Activated naive CD8-positive, alpha-beta T cell (primary cell): ENCODE data around the gene STAMBP.
"Not testable (repeated sequence)": the region's sequence is repeated elsewhere in the genome, so short reads cannot be mapped to it uniquely, and the experiment has no call there.

ENCODE experiments used
- H3K27ac Mint-ChIP-seq: one replicate; pipeline ENCODE4 v1.8.0; 2021; ENCODE audit warnings: mixed read lengths
- H3K27me3 Mint-ChIP-seq: one replicate; pipeline ENCODE4 v1.8.0; 2021; ENCODE audit warnings: mixed read lengths
- H3K36me3 Mint-ChIP-seq: one replicate; pipeline ENCODE4 v1.8.0; 2021; ENCODE audit warnings: mixed read lengths
- H3K4me1 Mint-ChIP-seq: one replicate; pipeline ENCODE4 v1.8.0; 2021; ENCODE audit warnings: low read depth, mixed read lengths
- H3K4me3 Mint-ChIP-seq: one replicate; pipeline ENCODE4 v1.8.0; 2021; ENCODE audit warnings: mild to moderate bottlenecking, mixed read lengths
- H3K9me3 Mint-ChIP-seq: one replicate; pipeline ENCODE4 v1.8.0; 2021; ENCODE audit warnings: low read depth, mixed read lengths

The STAMBP gene

GRCh38 chr2:73903313-73903712, 74.6 kb downstream of the STAMBP start:
- Mint-ChIP-seq H3K4me1 (peaks cover 7% of the 10 kb centered on the region), H3K27me3 (no peaks in the 10 kb centered on the region), H3K27ac (no peak overlapping the region), H3K4me3 (no peak overlapping the region), H3K36me3 (no peaks in the 10 kb centered on the region), H3K9me3 (no peaks in the 10 kb centered on the region)

- not testable (repeated sequence) for H3K9me3 Mint-ChIP-seq
These were observed 75.3 kb downstream of the STAMBP start for GRCh38 chr2:73903949-73904613.

DNA sequence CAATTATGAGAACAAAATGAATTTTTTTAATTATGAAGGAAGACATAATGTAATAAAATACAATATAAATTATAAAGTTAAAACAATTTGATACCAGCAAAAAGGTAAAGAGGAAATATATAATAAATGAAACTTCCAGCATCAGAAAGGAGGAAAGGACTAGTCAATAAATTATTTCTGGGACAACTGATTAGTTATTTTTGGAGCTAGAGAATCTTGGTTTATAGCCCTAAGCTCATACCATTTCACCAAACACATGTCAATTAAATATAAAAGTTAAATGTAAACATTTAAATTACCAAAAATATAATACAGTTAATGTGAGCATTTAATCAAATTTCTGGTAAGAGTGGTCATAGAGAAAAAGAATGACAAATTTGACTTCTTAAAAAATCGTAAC, 76.2 kb downstream of the STAMBP start:
- H3K4me3 Mint-ChIP-seq = no peak overlapping the region
- H3K9me3 Mint-ChIP-seq = no peaks in the 10 kb centered on the region
- H3K4me1 Mint-ChIP-seq = peaks cover 10% of the 10 kb centered on the region
- no peak overlapping the region for H3K27ac Mint-ChIP-seq
- H3K36me3 Mint-ChIP-seq = no peaks in the 10 kb centered on the region
- no peaks in the 10 kb centered on the region for H3K27me3 Mint-ChIP-seq

More at GRCh38 chr2:73903949-73904613, 75.3 kb downstream of the STAMBP start:
- peaks cover 10% of the 10 kb centered on the region for H3K4me1 Mint-ChIP-seq
- not testable (repeated sequence) for H3K27me3 Mint-ChIP-seq, H3K4me3 Mint-ChIP-seq, H3K27ac Mint-ChIP-seq, H3K36me3 Mint-ChIP-seq

- H3K27ac Mint-ChIP-seq = no peak overlapping the region
- H3K36me3 Mint-ChIP-seq = no peaks in the 10 kb centered on the region
These were observed 78.2 kb downstream of the STAMBP start for GRCh38 chr2:73906847-73907505.

GRCh38 chr2:73907840-73908452, 79.2 kb downstream of the STAMBP start:
- Mint-ChIP-seq H3K9me3 (no peaks in the 10 kb centered on the region), H3K27me3 (no peaks in the 10 kb centered on the region), H3K27ac (no peak overlapping the region)

More at GRCh38 chr2:73906847-73907505, 78.2 kb downstream of the STAMBP start:
- Mint-ChIP-seq H3K27me3 (no peaks in the 10 kb centered on the region), H3K4me1 (peaks cover 10% of the 10 kb centered on the region), H3K9me3 (no peaks in the 10 kb centered on the region), H3K4me3 (no peak overlapping the region)

DNA sequence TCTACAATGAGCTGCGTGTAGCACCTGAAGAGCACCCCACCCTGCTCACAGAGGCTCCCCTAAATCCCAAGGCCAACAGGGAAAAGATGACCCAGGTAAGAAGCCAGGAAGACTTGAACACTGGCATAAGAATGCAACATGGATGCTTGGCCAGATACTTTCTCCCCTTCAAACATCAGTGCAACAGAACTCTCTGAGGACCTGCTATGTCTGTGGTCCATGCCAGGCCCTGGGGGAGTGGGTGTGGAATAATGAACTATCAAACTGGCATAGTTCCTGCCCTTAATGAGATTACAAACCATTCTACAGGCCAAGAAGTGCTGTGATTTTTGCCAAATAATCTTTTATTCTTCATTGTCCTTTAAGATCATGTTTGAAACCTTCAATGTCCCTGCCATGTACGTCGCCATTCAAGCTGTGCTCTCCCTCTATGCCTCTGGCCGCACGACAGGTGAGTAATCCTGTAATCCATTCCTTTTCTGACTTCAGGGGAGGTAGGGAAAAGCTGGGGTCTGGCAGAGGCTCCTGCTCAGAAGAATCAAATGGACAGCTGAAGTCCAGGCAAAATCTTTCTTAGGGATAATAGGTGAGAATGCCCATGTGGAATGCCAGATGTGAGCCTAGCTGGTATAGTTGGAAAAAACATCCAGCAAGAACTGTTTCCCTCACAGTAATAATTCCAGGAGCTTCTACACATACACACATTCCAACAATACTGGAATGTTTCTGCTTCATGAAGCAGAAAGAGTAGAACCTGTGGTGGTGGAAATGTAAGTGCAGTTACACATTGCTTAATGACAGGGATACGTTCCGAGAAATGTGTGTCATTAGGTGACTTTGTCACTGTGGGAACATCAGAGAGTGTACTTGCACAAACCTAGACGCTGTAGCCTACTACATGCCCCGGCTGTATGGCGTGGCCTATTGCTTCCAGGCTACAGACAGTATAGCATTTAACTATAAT, 80.2 kb downstream of the STAMBP start:
- Mint-ChIP-seq H3K9me3 (no peaks in the 10 kb centered on the region), H3K27ac (no peak overlapping the region), H3K4me3 (no peak overlapping the region), H3K36me3 (no peaks in the 10 kb centered on the region), H3K4me1 (peaks cover 9% of the 10 kb centered on the region), H3K27me3 (no peaks in the 10 kb centered on the region)

More at GRCh38 chr2:73907840-73908452, 79.2 kb downstream of the STAMBP start:
- Mint-ChIP-seq H3K4me3 (no peak overlapping the region), H3K36me3 (no peaks in the 10 kb centered on the region), H3K4me1 (peaks cover 9% of the 10 kb centered on the region)

GRCh38 chr2:73910873-73911547, 82.2 kb downstream of the STAMBP start:
- Mint-ChIP-seq H3K36me3 (no peaks in the 10 kb centered on the region), H3K27ac (no peak overlapping the region), H3K27me3 (no peaks in the 10 kb centered on the region)

DNA sequence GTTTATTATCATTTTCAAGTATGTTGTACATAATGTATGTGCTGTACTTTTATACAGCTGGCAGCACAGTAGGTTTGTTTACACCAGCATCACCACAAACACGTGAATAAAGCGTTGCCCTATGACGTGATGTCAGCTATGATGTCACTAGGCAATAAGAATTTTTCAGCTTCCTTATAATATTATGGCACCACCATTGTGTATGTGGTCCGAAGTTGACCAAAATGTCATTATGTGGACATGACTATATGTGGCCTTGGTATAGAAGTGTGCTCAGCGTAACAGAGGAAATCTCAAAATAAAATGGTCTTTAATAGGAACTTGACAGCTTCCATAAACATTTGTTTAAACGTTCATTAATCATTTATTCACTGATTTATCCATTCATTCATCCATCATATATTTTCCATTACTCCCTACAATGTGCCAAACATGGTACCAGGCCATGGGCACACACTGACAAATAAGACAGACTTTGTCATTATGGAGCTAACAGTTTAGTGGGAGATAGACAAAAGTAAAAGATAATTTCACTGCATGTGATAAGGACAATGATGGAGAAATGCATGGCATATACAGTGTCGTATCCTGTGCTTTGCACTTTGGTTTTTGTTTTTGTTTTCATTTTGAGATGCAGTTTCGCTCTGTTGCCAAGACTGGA, 82.9 kb downstream of the STAMBP start:
- H3K4me1 Mint-ChIP-seq = peaks cover 9% of the 10 kb centered on the region
- no peaks in the 10 kb centered on the region for H3K36me3 Mint-ChIP-seq
- no peaks in the 10 kb centered on the region for H3K9me3 Mint-ChIP-seq
- no peak overlapping the region for H3K27ac Mint-ChIP-seq
- no peaks in the 10 kb centered on the region for H3K27me3 Mint-ChIP-seq
- no peak overlapping the region for H3K4me3 Mint-ChIP-seq

More at GRCh38 chr2:73910873-73911547, 82.2 kb downstream of the STAMBP start:
- Mint-ChIP-seq H3K4me1 (peaks cover 9% of the 10 kb centered on the region), H3K9me3 (no peaks in the 10 kb centered on the region), H3K4me3 (no peak overlapping the region)

DNA sequence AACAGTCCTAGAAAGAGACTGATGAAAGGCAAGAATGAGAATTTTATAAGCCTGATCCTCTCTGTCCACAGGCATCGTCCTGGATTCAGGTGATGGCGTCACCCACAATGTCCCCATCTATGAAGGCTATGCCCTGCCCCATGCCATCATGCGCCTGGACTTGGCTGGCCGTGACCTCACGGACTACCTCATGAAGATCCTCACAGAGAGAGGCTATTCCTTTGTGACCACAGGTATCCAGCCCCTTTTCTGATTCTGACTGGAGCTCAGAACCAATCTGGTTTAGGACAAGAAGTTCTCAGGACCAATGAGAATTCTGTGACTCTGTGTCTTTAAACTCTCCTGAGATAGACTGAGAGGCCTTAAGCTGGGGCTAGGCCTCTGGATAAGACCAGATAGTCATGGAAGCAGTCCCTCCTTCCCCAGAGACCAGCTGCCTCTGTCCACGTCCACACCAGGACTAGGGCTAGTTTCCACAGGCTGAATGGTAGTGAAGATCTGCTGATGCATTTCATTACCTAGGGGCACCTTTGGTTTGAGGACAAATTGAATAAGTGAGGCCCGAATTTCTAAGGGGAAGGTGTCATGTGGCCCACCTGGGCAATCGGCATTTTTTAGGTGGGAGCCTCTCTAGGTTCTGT, 84.8 kb downstream of the STAMBP start:
- H3K9me3 Mint-ChIP-seq = no peaks in the 10 kb centered on the region
- H3K36me3 Mint-ChIP-seq = no peaks in the 10 kb centered on the region
- H3K4me1 Mint-ChIP-seq = peaks cover under 1% of the 10 kb centered on the region
- no peak overlapping the region for H3K27ac Mint-ChIP-seq
- no peaks in the 10 kb centered on the region for H3K27me3 Mint-ChIP-seq
- no peak overlapping the region for H3K4me3 Mint-ChIP-seq

- Mint-ChIP-seq H3K9me3 (no peaks in the 10 kb centered on the region), H3K4me3 (no peak overlapping the region), H3K27ac (no peak overlapping the region), H3K4me1 (no peaks in the 10 kb centered on the region), H3K36me3 (no peaks in the 10 kb centered on the region), H3K27me3 (no peaks in the 10 kb centered on the region)
These were observed 85.9 kb downstream of the STAMBP start for GRCh38 chr2:73914667-73915066.

GRCh38 chr2:73915437-73915993, 86.8 kb downstream of the STAMBP start:
- no peaks in the 10 kb centered on the region for H3K4me1 Mint-ChIP-seq
- no peak overlapping the region for H3K27ac Mint-ChIP-seq
- H3K9me3 Mint-ChIP-seq = no peaks in the 10 kb centered on the region
- no peaks in the 10 kb centered on the region for H3K36me3 Mint-ChIP-seq
- H3K27me3 Mint-ChIP-seq = no peaks in the 10 kb centered on the region
- no peak overlapping the region for H3K4me3 Mint-ChIP-seq

- H3K4me1 Mint-ChIP-seq = no peaks in the 10 kb centered on the region
- no peaks in the 10 kb centered on the region for H3K9me3 Mint-ChIP-seq
- no peaks in the 10 kb centered on the region for H3K36me3 Mint-ChIP-seq
- H3K27ac Mint-ChIP-seq = no peak overlapping the region
- no peaks in the 10 kb centered on the region for H3K27me3 Mint-ChIP-seq
- H3K4me3 Mint-ChIP-seq = no peak overlapping the region
These were observed 87.9 kb downstream of the STAMBP start for GRCh38 chr2:73916666-73917065.

DNA sequence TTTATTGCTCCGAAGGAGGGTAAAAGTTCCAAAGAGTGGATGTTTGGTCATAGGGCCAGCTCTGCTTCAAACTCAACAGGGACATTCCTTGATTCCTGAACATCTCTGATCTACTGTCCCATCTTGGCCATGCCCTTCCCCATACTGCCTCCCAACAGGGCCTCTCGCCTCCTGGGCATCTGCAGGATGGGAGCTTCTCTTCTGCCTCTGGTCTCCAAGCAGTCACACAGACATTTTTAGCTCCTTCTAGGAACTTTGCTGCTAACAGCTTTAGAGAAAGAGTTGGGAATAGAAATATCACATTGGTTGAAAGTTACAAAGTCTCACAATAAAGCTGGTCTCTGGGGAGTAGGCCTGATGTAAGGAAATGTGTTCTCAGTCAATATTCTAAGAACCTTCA, 88.5 kb downstream of the STAMBP start:
- Mint-ChIP-seq H3K27me3 (no peaks in the 10 kb centered on the region), H3K36me3 (no peaks in the 10 kb centered on the region), H3K4me1 (no peaks in the 10 kb centered on the region), H3K4me3 (no peak overlapping the region), H3K9me3 (no peaks in the 10 kb centered on the region), H3K27ac (no peak overlapping the region)
